Measurements from ENCODE around the gene PTRH1.

PTRH1 gene

DNA sequence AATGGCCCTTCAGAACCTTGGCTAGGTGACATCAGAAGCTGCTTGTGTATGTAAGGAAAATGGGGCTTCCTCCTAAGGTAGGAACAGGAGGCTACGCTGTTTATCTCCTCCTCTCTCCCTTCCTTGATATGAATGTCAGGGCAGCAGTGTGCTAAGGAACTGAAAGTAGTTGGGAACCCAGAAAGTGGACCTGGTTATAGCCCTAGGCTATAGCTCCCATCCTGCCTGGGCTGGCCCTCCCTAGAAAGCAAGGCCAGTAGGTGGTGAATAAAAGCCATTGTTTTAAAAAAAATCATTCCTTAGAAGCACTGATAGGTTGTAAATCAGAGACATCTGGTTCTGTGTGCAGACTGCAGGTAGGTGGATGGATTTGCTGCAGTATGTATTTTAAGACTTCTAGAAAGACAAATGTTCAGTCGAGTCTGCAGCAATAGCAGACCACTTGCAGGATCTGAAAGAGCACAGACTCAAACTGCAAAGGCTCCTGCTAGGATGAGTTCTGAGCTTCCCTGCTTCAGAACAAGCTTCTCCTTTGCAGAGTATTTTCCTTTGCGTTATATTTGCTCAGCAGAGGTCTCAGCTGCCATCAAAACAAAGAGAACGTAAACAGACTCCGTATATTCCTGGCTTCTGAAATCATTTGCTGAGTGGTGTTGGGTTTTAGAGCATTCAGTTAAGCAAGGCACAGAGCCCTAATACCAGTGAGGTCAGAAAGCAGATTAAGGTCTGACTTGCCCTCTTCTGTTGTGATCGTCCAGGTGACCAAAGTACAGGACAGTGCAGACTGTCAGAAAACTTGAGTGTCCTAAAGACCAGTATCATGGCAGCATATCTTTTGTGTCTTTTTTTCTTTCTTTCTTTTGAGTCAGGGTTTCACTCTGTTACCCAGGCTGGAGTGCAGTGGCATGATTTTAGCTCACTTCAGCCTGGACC, 28.7 kb downstream of the PTRH1 start:
- no peak for DNase-seq (ENCODE audit: low spot score)
- Mint-ChIP-seq H3K27ac (no peak overlapping the region), H3K27me3 (ENCODE audit: low read depth) (no peaks in the 10 kb centered on the region), H3K9me3 (no peaks in the 10 kb centered on the region), H3K36me3 (ENCODE audit: low read depth) (no peaks in the 10 kb centered on the region), H3K4me3 (no peak overlapping the region), H3K4me1 (ENCODE audit: low read depth) (no peaks in the 10 kb centered on the region)

DNA sequence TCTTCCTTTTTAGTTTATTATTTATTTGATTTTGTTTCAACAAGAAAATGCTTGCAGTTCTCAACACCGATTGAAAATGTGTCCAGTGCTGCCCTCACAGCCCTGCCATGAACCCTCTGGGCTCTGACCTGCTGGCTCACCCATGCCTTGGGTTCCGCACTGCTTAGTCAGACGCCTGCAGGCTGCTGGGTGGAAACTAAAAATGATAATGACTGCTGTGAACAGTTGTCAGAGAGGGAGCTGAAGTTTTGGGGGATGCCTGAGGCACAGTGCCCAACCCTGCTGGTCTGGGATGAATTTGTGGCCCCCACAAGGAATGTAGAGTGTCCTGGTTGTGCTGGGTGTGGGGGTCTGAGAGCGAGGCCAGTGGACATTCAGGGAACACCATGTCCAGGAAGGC, 30.9 kb downstream of the PTRH1 start:
- no peaks in the 10 kb centered on the region for H3K4me1 Mint-ChIP-seq (ENCODE audit: low read depth)

DNA sequence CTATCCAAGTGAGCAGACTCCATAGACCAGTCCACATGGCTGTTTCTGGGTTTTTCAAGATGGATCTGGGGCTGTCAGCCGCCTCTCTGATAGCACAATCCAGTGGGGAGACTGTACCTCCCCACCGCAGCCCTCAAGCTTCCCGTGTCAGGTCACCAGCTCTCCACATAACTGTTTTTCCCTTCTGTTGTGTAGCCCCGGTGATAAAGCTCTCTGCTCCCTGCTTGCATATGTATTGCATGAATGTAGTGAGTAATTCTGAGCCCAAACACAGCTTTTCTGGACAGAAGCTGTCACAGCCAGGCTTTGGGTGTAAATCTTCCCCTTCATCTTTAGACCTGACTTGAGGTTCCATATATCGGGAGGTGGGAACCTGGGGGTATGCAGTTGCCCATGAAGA, 31.7 kb downstream of the PTRH1 start:
- Mint-ChIP-seq H3K9me3 (no peaks in the 10 kb centered on the region), H3K27ac (no peak overlapping the region), H3K4me3 (no peak overlapping the region), H3K4me1 (ENCODE audit: low read depth) (no peaks in the 10 kb centered on the region), H3K36me3 (ENCODE audit: low read depth) (no peaks in the 10 kb centered on the region), H3K27me3 (ENCODE audit: low read depth) (no peaks in the 10 kb centered on the region)
- no peak for DNase-seq (ENCODE audit: low spot score)

More for the DNA sequence above, 30.9 kb downstream of the PTRH1 start:
- no peaks in the 10 kb centered on the region for H3K27me3 Mint-ChIP-seq (ENCODE audit: low read depth)
- no peaks in the 10 kb centered on the region for H3K36me3 Mint-ChIP-seq (ENCODE audit: low read depth)
- DNase-seq (ENCODE audit: low spot score): no peak
- H3K9me3 Mint-ChIP-seq: no peaks in the 10 kb centered on the region
- no peak overlapping the region for H3K4me3 Mint-ChIP-seq
- peak overlapping the region; percentile 13 for H3K27ac Mint-ChIP-seq

DNA sequence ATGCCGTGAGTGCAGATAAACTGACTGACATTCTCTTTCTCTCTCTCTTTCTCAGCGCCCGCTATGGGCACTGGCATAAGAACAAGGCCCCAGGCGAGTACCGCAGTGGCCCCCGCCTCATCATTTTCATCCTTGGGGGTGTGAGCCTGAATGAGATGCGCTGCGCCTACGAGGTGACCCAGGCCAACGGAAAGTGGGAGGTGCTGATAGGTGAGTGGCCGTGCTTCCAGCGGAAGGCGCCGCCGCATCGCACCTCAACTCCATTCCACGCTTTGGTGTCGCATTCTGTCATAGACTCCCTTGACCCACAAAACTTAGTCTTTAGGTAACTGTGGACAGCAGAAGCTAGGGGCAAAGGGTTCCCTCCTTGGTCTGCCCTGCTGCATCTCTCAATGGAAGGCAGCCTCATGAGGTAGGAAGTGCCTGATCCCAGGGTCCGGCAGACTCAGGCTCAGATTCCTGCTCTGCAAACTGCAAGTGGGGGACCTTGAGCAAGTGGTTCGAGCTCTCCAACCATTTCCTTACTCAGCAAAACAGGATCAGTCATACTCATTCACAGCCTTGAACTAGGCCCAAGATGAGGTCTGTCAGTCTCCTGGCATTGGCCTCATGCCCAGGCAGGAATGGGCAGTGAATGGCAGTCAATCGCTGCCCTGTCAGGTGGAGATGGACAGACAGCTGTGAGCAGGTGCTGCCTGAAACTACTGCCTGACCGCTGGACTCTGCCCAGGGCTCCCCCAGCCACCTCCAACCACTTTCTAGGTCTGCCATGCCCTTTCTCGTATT, 32.9 kb downstream of the PTRH1 start:
- H3K27me3 Mint-ChIP-seq (ENCODE audit: low read depth): no peaks in the 10 kb centered on the region
- H3K4me3 Mint-ChIP-seq: no peak overlapping the region
- no peaks in the 10 kb centered on the region for H3K4me1 Mint-ChIP-seq (ENCODE audit: low read depth)
- no peaks in the 10 kb centered on the region for H3K36me3 Mint-ChIP-seq (ENCODE audit: low read depth)
- no peak overlapping the region for H3K27ac Mint-ChIP-seq
- DNase-seq (ENCODE audit: low spot score): no peak
- H3K9me3 Mint-ChIP-seq: no peaks in the 10 kb centered on the region

DNA sequence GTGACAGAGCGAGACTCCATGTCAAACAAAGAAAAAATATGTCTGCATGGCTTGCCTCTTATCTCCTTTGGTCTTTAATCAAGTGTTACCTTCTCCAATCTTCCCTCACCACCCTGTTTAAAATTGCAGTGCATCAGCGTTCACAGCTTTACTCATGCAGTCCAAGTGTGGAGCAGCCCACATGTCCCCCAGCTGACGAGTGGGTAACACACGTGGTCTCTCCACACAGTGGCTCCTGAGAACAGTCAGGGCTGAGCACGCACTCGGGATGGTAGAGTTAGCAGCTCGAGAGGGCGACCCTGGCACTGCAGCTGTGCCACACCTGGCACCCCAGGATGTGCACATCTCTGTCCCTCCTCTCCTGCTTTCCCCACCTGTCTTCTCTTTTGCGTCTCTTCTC, 34.6 kb downstream of the PTRH1 start:
- H3K4me3 Mint-ChIP-seq: no peak overlapping the region
- no peaks in the 10 kb centered on the region for H3K27me3 Mint-ChIP-seq (ENCODE audit: low read depth)
- H3K36me3 Mint-ChIP-seq (ENCODE audit: low read depth): no peaks in the 10 kb centered on the region
- no peak overlapping the region for H3K27ac Mint-ChIP-seq
- H3K4me1 Mint-ChIP-seq (ENCODE audit: low read depth): no peaks in the 10 kb centered on the region
- DNase-seq (ENCODE audit: low spot score): no peak
- no peaks in the 10 kb centered on the region for H3K9me3 Mint-ChIP-seq

DNA sequence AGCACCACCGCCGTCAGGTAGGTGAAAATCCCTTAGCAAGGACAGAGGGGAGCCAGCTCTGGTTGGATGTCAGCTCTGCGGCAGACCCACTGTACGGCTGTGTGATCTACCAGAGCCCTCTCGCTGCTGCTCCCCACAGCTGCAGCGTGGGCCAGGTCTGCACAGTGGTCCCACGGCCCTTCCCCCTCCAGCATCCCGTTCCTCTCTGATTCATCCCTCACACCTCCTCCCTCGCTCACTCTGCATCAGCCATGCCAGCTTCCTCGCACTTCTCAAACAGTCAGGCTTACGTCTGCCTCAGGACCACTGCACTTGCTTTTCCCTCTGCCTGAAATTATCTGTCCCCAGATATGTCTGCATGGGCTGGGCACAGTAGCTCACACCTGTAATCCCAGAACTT, 35.2 kb downstream of the PTRH1 start:
- Mint-ChIP-seq H3K9me3 (no peaks in the 10 kb centered on the region), H3K36me3 (ENCODE audit: low read depth) (no peaks in the 10 kb centered on the region), H3K4me1 (ENCODE audit: low read depth) (no peaks in the 10 kb centered on the region), H3K27me3 (ENCODE audit: low read depth) (no peaks in the 10 kb centered on the region), H3K4me3 (no peak overlapping the region), H3K27ac (no peak overlapping the region)
- DNase-seq (ENCODE audit: low spot score): no peak

DNA sequence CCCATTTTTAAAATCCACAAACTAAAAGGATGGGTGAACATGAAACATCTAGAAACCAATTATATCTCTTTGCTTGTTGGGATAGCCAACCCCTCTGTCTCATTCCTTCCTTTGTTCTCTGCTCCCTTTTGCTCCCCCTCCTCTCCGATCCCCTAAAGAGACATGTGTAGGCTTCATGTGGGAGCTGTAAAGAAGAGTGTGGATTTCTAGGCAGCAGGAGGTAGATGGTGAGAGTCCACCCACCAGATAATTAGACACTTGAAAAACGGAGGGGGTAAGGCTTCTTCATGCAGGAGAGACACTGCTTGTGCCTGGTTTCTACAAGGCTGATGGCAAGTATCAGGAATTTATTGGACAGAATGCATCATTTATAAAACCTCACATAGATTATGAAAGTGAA, 36.0 kb downstream of the PTRH1 start:
- Mint-ChIP-seq H3K9me3 (no peaks in the 10 kb centered on the region), H3K4me3 (no peak overlapping the region), H3K27me3 (ENCODE audit: low read depth) (no peaks in the 10 kb centered on the region), H3K27ac (no peak overlapping the region), H3K4me1 (ENCODE audit: low read depth) (no peaks in the 10 kb centered on the region), H3K36me3 (ENCODE audit: low read depth) (no peaks in the 10 kb centered on the region)
- no peak for DNase-seq (ENCODE audit: low spot score)

DNA sequence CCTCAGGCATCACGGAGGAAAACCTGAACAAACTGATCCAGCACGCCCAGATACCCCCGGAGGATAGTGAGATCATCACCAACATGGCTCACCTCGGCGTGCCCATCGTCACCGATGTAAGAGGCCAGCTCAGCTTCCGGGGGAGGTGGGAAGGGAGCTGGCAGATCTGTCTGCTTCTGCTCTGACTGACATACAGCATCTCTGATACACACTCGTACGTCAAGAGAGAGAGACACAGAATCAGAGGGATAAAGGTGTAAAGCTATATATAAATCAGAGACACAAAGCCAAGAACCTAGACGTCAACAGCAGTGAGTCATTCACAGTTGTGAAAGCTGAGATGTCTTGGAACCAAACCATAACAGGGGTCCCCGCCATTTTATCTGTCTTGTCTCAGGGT, 38.8 kb downstream of the PTRH1 start:
- no peak for DNase-seq (ENCODE audit: low spot score)
- Mint-ChIP-seq H3K9me3 (no peaks in the 10 kb centered on the region), H3K36me3 (ENCODE audit: low read depth) (peaks cover 6% of the 10 kb centered on the region), H3K27ac (no peak overlapping the region), H3K4me3 (no peak overlapping the region), H3K27me3 (ENCODE audit: low read depth) (no peaks in the 10 kb centered on the region), H3K4me1 (ENCODE audit: low read depth) (no peaks in the 10 kb centered on the region)

DNA sequence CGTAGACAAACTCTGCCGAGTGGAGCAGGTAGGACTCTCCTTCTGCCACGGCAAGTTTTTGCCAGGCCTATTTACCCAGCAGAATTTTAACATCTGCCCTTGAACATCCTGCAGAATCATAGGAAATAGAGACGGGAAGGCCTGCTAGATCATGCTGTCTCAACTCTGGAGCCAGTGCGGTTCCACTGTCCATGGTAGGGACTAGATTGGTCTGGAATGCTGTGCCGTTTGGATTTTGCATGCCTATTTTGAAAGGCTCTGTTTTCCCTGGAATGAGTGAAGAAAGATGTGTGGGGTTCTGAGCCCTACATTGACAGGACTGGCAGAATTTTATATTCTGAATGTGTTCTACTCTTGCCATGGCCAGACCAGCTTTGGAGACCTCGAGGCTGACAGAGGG, 42.2 kb downstream of the PTRH1 start:
- DNase-seq (ENCODE audit: low spot score): no peak
- Mint-ChIP-seq H3K27ac (no peak overlapping the region), H3K9me3 (no peaks in the 10 kb centered on the region), H3K36me3 (ENCODE audit: low read depth) (peaks cover 8% of the 10 kb centered on the region), H3K4me1 (ENCODE audit: low read depth) (no peaks in the 10 kb centered on the region), H3K4me3 (no peak overlapping the region), H3K27me3 (ENCODE audit: low read depth) (no peaks in the 10 kb centered on the region)

DNA sequence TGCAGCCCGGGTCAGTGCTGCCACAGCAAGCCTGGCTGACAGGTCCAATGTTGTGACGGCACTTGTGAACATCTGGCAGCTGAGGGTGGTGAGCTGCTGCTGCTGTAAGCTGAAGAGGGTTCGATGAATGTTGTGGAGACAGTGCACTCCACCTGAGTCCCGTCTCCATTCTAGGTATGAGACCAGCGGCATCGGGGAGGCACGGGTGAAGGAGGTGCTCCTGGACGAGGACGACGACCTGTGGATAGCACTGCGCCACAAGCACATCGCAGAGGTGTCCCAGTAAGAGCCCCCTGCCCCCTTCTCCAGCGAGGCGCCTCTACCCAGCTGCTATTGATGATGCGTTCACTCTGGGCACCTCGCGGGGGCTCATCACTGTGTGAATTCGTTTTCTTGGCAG, 47.6 kb downstream of the PTRH1 start:
- Mint-ChIP-seq H3K9me3 (no peaks in the 10 kb centered on the region), H3K27me3 (ENCODE audit: low read depth) (no peaks in the 10 kb centered on the region), H3K4me3 (no peak overlapping the region), H3K4me1 (ENCODE audit: low read depth) (no peaks in the 10 kb centered on the region), H3K36me3 (ENCODE audit: low read depth) (peaks cover 6% of the 10 kb centered on the region), H3K27ac (no peak overlapping the region)
- DNase-seq (ENCODE audit: low spot score): no peak

DNA sequence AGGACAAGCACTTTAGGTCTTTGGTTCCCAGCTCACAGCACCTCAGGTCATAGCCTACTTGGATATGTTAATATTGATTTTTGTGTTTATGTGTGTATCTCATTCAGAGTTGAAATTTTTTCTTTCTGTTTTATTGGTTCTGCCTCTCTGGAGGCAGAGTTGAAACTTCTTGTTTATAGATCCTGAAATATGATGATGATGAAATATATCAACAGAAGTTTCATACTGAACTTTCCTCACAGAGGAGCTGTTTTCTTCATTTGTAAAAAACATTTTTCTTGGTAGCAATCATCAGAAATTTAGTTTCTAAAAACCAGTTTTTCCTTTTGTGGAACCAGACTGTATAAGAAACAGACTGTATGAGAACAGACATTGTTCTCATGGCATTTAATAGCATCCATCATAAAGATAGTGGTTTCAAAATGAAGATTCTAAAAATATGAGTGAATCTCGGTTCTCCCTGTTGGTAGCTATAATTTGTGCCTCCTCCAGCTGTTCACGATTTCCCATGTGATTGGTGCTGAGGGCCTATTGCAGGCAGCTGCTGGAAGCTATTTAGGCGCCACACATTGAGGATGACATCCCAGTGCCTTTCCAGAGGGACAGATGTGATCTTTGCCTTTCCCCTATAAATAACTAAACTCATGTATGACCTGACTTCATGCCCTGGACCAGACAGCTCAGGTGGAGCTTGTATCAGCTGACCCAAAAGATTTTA, 48.2 kb downstream of the PTRH1 start:
- Mint-ChIP-seq H3K27me3 (ENCODE audit: low read depth) (no peaks in the 10 kb centered on the region), H3K27ac (no peak overlapping the region), H3K36me3 (ENCODE audit: low read depth) (peaks cover 3% of the 10 kb centered on the region), H3K4me3 (no peak overlapping the region), H3K4me1 (ENCODE audit: low read depth) (no peaks in the 10 kb centered on the region), H3K9me3 (no peaks in the 10 kb centered on the region)
- DNase-seq (ENCODE audit: low spot score): no peak

DNA sequence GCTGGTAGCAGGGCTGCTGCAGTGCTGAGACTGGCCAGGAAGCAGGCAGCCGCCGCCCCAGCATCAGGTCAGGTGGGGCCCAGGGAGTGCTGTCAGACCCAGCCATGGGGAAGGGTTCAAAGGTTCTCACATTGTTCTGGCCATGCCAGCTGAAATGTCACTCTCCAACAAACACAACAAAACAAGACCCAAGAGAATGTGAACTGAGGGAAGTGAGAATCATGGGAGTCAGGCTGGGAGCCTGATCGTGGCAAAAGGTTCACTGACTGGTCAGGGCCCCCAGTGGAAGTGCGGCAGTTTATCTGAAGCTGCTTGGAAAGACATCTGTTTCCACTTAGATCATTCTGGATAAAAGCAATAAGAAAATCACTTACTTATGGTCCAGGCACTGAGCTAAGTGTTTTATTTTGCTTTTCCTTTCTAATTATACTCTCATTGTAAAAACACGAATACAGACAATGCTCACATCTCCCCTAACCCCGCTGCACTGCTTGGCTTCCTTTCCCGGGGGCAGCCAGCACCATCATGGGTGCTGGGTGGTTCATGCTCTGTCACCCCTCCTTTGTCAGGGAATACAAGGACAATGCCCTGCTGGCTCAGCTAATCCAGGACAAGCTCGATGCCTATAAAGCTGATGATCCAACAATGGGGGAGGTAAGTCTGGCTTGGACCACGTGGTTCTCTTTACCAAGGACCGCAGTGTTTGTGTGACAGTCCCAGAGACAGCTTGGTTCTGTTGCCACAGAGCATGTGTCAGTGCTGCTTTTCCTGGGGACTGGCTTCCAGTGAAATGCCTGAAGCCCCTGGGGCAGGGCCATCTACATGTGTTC, 50.6 kb downstream of the PTRH1 start:
- H3K4me1 Mint-ChIP-seq (ENCODE audit: low read depth): no peaks in the 10 kb centered on the region
- DNase-seq (ENCODE audit: low spot score): no peak
- H3K27ac Mint-ChIP-seq: no peak overlapping the region
- no peaks in the 10 kb centered on the region for H3K27me3 Mint-ChIP-seq (ENCODE audit: low read depth)
- peaks cover 4% of the 10 kb centered on the region for H3K36me3 Mint-ChIP-seq (ENCODE audit: low read depth)
- no peak overlapping the region for H3K4me3 Mint-ChIP-seq
- no peaks in the 10 kb centered on the region for H3K9me3 Mint-ChIP-seq

DNA sequence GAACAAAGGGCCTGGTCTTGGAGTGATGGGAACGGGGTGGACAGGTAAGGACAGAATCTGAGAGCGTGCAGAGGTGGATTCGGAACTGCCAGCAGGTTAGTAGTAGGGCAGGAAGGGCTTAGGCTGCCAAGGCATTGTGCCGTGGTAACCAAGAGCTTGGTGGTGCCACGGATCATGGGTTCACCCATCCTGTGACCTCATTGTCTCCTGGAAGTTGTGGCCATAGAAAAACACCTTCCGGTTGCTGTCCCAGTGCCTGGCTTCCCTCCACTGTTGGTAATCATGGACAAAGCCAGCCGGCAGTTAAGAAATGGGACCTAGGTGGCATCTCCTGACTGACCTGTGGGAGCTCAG, 51.2 kb downstream of the PTRH1 start:
- peaks cover 4% of the 10 kb centered on the region for H3K36me3 Mint-ChIP-seq (ENCODE audit: low read depth)
- no peaks in the 10 kb centered on the region for H3K27me3 Mint-ChIP-seq (ENCODE audit: low read depth)
- no peak for DNase-seq (ENCODE audit: low spot score)
- no peak overlapping the region for H3K4me3 Mint-ChIP-seq
- H3K4me1 Mint-ChIP-seq (ENCODE audit: low read depth): no peaks in the 10 kb centered on the region
- H3K9me3 Mint-ChIP-seq: no peaks in the 10 kb centered on the region
- H3K27ac Mint-ChIP-seq: no peak overlapping the region

Data from T-helper 2 cell treated with Interferon-gamma antibody and Interleukin-4, amounts not matched to agents 5 μg/mL and 100 μg/mL, for 36 hours (primary cell).